GM12874 (cell line): ENCODE results near the gene H1-8.

ENCODE experiments used
- TF ChIP-seq, protein P1 (sequence below): IDR thresholded peaks from 2 replicates; pipeline ENCODE4 v1.5.1; 2011; ENCODE audit warnings: low read depth, mild to moderate bottlenecking, control low read depth, low read length, moderate library complexity; ENCODE audit not compliant: insufficient read depth

H1-8 gene

DNA sequence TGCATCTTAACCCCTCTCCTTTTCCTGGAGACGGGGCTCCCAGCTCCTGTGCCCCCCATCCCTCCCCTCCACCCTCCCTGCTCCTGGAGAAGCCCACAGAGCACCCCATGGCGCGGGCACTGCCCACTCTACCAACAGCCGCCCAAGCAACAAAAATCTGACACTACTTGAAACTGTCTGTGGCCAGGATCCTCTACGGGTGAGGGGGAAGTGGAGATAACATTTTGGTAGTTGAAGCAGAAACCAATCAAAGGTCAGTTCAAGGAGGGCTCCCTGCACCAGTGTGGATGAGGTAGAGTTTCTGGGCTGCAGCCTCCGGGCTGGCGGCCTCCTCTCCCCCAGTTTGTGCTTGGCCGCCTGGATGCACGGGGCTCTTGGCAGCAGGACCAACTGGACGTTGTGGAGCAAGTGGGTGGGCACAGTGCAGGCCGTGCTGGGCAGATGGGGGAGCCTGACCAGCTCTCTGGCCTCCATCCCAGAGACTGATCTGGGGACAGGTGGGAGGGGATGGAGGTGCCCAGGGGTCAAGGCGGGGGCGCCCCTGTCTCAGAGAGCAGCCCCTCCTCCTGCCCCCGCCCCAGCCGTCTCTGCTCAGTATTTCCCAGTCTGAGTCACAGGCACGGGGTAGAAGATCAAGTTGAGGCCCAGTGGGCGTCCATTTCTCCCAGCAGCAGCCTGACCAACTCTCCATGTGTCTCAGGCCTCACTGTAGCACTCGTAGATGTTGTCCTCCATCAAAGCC, 12.8 kb downstream of the H1-8 start:
- TF ChIP-seq, protein P1, sequence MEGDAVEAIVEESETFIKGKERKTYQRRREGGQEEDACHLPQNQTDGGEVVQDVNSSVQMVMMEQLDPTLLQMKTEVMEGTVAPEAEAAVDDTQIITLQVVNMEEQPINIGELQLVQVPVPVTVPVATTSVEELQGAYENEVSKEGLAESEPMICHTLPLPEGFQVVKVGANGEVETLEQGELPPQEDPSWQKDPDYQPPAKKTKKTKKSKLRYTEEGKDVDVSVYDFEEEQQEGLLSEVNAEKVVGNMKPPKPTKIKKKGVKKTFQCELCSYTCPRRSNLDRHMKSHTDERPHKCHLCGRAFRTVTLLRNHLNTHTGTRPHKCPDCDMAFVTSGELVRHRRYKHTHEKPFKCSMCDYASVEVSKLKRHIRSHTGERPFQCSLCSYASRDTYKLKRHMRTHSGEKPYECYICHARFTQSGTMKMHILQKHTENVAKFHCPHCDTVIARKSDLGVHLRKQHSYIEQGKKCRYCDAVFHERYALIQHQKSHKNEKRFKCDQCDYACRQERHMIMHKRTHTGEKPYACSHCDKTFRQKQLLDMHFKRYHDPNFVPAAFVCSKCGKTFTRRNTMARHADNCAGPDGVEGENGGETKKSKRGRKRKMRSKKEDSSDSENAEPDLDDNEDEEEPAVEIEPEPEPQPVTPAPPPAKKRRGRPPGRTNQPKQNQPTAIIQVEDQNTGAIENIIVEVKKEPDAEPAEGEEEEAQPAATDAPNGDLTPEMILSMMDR = no peak

DNA sequence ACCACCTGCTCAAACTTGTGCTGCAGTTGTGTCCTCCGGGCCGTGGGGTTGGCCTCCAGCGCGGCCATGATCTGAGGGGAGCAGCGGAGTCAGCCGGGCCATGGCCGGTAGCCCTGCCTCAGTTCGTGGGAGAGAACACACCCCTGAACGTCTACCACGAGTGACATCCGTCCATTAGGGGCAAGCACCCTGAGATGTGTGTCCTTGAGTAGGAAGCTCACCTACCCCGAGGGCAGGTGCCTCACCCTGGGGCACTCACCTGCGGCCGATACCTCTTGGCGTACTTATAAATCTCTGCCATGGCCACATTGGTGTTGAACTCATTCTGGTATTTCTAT, 13.4 kb downstream of the H1-8 start:
- TF ChIP-seq, protein P1 = no peak

DNA sequence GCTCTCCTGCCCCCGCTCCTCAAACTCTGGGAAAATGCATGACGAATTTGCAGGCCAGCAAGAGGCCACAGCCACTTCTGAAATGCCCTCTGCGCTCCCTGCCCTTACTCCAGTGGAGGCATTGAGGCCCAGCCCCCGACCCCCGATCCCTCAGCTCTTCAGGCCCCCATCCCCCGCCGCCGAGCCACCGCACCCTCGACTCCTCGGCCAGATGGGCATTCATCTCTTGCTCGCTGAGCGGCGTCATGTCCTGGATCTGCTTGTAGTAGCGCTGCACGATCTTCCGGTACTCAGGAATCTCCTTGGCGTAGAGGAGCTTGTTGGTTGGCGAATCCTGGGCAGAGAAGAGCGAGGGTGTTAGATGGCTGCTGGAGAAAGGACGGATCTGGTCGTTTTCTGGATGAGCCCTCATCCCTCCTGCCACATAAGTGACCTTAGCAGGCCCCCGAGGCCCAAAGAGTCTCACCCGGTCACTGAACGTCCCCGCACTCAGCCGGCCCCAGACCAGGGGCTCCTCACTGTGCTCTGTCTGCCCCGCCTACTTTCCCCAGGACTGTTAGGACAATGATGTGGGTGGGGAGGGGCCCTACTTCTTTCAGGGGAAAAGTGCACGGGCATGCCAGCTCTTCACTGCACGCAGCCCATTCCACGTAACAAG, 14.0 kb downstream of the H1-8 start:
- TF ChIP-seq, protein P1 = no peak

DNA sequence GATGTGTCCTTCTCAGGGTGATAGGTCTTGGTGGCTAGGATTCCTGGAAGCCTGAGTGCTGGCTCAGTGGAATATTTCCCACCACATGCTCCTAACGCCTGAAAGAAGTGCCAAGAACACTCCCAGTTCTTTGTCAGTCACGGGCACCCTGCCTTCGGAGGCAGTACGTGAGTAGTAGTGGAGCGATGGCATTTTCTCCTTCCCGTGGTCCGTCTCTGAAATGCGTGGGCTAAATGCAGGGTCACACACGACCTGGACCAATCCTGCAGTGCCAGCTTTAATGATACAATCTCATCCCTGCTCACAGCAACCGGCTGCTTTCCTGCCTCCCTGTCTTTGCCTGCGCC, 14.5 kb downstream of the H1-8 start:
- TF ChIP-seq, protein P1 = no peak

DNA sequence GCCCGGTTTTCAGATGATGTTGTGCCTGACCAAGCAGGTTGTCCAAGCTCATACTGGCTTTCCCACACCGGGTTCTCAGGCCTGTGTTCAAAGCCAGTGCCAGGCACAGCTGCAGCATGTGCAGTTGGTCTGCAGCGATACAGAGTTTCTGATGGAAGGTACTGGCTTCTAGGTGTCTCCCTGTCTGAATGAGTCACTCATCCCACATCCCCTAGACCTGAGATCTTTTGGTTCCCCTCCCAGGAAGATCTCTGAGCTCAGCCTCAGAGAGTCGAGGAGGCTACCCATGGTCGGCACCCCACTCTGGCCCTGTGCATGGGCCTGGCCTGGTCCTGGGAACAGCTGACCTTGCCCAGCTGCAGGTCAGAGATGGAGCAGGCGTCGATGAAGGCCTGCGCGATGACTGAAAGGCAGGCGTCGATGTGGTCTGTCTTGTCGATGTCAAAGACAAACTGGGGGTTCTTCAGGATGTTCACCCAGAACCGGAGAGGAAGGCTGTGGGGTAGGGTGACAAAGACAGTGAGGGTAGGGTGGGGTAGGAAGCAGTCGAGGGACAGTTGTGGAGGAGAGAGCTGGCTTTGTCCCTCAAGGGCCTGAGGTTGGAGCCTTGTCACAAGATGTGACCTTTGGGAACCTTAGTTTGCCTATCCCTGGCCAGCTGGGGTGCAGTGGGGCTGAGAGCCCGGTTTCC, 15.3 kb downstream of the H1-8 start:
- TF ChIP-seq, protein P1 = no peak

DNA sequence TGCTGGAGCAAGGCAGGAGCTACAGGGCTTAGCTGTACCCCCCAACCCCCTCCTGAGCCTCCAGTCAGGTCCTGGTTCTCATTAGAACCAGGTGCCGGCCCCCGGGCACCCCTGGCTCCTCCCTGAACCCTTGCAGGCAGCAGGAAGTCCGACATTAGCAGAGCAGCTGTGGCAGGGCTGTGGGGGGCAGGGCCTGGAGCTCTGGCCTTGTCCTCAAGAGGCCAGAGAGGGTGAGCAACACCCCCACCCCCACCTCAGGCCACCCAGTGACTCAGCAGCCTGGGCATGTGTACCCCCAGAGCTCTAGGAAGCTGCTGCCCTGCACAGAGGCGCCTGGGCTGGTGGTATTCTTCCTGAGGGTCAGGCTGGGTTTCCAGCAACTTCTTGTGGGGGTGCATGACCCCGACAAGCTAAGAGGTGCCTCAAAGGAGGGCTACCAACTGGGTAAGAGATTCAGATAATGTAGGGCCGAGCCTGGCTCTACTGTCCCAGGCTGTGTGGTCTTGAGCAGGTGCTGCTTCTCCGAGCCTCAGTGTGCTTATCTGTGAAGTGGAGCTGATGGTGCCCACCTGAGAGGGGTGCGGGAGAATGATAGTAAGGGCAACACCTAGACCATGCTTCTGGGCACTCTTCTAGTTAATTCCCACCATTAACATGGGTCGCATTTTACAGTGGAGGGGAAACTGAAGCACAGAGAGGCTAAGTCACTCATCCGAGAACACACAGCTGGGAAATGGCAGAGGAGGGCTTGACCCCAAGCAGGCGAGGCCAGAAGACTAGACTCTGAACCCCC, 16.0 kb downstream of the H1-8 start:
- TF ChIP-seq, protein P1 = no peak

DNA sequence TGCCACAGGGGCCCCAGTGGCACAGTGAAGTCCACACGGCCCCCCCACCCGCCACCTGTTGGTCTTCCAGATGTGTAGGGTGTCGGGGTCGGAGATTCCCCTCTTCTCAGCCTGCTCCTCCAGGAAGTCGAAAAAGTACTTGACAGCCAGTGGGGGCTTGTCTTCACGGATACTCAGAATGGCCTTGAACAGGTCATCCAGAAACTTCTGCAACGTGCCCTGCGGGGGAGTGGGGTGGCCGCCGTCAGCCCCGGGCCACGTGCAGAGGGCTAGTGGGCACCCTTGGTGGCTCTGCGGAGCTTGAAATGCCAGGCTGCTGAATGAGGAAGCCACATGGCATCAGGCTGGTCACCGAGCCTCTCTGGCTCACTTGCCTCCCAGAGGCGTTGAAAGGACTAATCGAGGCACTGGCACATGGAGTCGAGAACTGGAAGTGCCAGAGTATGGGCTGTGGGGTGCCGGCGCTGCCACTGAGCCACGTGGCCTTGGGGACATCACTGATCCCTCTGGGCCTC, 16.6 kb downstream of the H1-8 start:
- TF ChIP-seq, protein P1 = no peak
